ENCODE results near the gene STIM2. TPM values are rescaled to one million over a fixed set of nuclear protein-coding genes. Genes with fewer than 3 reads are reported as not detected.
"Not testable (repeated sequence)": the region's sequence is repeated elsewhere in the genome, so short reads cannot be mapped to it uniquely, and the experiment has no call there.

Gene STIM2
- polyA plus RNA-seq, 2 donors: 3.4 to 5.1 TPM

DNA sequence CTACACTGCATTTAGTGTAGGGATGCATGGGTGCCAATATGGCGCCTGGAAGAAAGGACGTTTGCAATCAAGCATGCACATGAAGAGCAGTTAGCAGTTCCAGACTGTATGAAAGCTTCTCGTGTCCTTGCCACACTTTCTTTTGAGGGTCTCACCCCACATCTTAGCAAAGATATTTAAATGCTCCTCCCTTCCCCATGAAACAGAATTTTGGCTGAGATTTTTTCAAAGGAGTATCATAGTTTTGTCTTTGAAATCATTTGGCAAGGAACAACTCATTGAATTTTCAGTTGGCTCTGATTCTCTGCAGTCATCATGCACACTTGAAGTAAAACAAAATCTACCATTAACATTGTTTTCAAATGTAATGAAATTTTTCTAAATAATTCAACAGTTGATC is 39.6 kb upstream of the STIM2 start:
- H3K9me3 ChIP-seq (ENCODE audit: control insufficient read depth in 2 of 2, insufficient read depth in 1 of 2, low read depth in 1 of 2, low read length in 1 of 2): peaks cover 0 to 5% of the 10 kb centered on the region in 2 donors
- no peaks in the 10 kb centered on the region for H3K36me3 ChIP-seq (ENCODE audit: control insufficient read depth in 2 of 2, insufficient read depth in 2 of 2, low read length in 1 of 2)
- H3K27ac ChIP-seq (ENCODE audit: low read depth in 2 of 2, low read length in 1 of 2): no peak overlapping the region
- H3K4me1 ChIP-seq (ENCODE audit: control insufficient read depth in 2 of 2, insufficient read depth in 2 of 2, low read length in 1 of 2): no peaks in the 10 kb centered on the region
- H3K4me3 ChIP-seq (ENCODE audit: low read depth in 1 of 2, low read length in 2 of 2): no peak overlapping the region
- H3K27me3 ChIP-seq (ENCODE audit: control insufficient read depth in 1 of 2, insufficient read depth in 2 of 2, low read length in 2 of 2): no peaks in the 10 kb centered on the region
- 88 to 89% methylated on average over 3 of the region's 3 CpGs for WGBS, 2 donors

DNA sequence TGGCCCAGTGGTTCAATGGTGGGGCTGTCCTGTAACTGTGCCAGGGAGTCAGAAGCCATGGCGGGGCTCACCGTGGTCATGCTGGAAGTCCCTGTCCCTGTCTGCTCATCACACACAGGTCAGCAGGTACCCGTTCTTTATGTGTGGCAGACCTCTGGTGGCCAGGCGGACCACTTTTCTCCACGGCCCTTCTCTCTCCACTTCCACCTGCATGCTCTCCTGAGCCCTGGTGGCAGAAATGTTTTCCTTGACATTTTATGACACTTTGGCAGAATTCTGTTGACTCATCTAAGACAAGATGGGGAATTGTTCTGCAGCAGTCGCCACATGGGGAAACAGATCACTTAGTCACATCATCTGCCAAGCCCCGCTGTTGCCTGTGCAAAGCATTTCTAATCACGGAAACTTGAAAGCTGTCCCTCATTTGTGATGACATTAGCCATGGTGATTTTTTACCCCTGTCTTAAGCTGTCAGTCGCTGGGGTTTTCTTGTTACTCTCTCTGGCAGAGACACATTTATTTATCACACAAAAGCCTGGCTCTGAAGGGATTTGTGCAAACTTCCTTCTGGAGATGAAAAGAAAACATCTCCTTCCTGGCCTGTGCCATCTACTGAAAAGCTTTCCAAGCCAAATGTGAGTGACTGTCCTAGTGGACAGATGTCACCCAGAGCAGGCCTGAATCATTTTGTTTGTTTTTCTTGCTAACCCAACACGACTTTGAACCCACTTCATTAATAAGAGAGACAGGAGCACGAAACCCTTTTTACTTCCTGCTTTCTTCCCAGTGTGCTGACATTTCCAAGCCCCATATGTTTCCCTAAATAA is 38.8 kb upstream of the STIM2 start:
- Histone ChIP-seq H3K27ac (ENCODE audit: low read depth in 2 of 2, low read length in 1 of 2) (no peak overlapping the region), H3K36me3 (ENCODE audit: control insufficient read depth in 2 of 2, insufficient read depth in 2 of 2, low read length in 1 of 2) (no peaks in the 10 kb centered on the region), H3K27me3 (ENCODE audit: control insufficient read depth in 1 of 2, insufficient read depth in 2 of 2, low read length in 2 of 2) (no peaks in the 10 kb centered on the region), H3K9me3 (ENCODE audit: control insufficient read depth in 2 of 2, insufficient read depth in 1 of 2, low read depth in 1 of 2, low read length in 1 of 2) (peaks cover 0 to 5% of the 10 kb centered on the region in 2 donors), H3K4me3 (ENCODE audit: low read depth in 1 of 2, low read length in 2 of 2) (no peak overlapping the region), H3K4me1 (ENCODE audit: control insufficient read depth in 2 of 2, insufficient read depth in 2 of 2, low read length in 1 of 2) (no peaks in the 10 kb centered on the region)
- 70 to 74% methylated on average over 11 of the region's 11 CpGs for WGBS, 2 donors

DNA sequence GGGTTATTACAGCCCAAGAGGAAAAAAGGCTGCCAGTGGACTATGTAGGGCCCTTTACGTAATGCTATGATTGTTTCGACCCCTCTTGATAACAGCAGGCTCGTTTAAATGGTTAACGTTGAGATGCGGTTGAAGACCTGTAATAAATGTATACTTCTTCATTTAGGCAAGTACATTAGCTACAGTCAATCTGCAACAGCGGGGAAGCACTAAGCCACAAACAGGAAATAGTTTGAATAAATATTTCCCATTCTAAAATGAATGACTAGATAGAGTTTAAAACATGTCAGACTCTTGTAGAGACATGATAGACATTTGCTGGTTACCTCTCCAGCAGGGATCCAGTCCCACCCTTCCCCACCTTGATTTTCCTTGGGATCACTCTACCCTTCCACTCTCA is 38.1 kb upstream of the STIM2 start:
- no peaks in the 10 kb centered on the region for H3K27me3 ChIP-seq (ENCODE audit: control insufficient read depth in 1 of 2, insufficient read depth in 2 of 2, low read length in 2 of 2)
- 54 to 64% methylated on average over 6 of the region's 6 CpGs for WGBS, 2 donors

DNA sequence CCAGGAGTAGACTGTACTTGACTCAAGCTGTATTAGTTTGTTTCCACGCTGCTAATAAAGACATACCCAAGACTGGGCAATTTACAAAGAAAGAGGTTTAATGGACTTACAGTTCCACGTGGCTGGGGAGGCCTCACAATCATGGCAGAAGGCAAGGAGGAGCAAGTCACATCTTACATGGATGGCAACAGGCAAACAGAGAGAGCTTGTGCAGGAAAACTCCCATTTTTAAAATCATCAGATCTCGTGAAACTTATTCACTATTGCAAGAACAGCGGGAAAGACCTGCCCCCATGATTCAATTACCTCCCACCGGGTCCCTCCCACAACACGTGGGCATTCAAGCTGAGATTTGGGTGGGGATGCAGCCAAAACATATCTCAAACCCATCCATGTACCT is 37.7 kb upstream of the STIM2 start:
- H3K4me3 ChIP-seq (ENCODE audit: low read depth in 1 of 2, low read length in 2 of 2); H3K4me1 ChIP-seq (ENCODE audit: control insufficient read depth in 2 of 2, insufficient read depth in 2 of 2, low read length in 1 of 2); H3K27ac ChIP-seq (ENCODE audit: low read depth in 2 of 2, low read length in 1 of 2); H3K27me3 ChIP-seq (ENCODE audit: control insufficient read depth in 1 of 2, insufficient read depth in 2 of 2, low read length in 2 of 2); H3K9me3 ChIP-seq (ENCODE audit: control insufficient read depth in 2 of 2, insufficient read depth in 1 of 2, low read depth in 1 of 2, low read length in 1 of 2); H3K36me3 ChIP-seq (ENCODE audit: control insufficient read depth in 2 of 2, insufficient read depth in 2 of 2, low read length in 1 of 2): not testable (repeated sequence)
- WGBS, 2 donors: 93 to 96% methylated on average over 6 of the region's 6 CpGs

More for the DNA sequence above, 38.1 kb upstream of the STIM2 start:
- no peak overlapping the region for H3K4me3 ChIP-seq (ENCODE audit: low read depth in 1 of 2, low read length in 2 of 2)
- H3K27ac ChIP-seq (ENCODE audit: low read depth in 2 of 2, low read length in 1 of 2): no peak overlapping the region
- no peaks in the 10 kb centered on the region for H3K36me3 ChIP-seq (ENCODE audit: control insufficient read depth in 2 of 2, insufficient read depth in 2 of 2, low read length in 1 of 2)
- H3K9me3 ChIP-seq (ENCODE audit: control insufficient read depth in 2 of 2, insufficient read depth in 1 of 2, low read depth in 1 of 2, low read length in 1 of 2): peaks cover 0 to 5% of the 10 kb centered on the region in 2 donors
- no peaks in the 10 kb centered on the region for H3K4me1 ChIP-seq (ENCODE audit: control insufficient read depth in 2 of 2, insufficient read depth in 2 of 2, low read length in 1 of 2)

DNA sequence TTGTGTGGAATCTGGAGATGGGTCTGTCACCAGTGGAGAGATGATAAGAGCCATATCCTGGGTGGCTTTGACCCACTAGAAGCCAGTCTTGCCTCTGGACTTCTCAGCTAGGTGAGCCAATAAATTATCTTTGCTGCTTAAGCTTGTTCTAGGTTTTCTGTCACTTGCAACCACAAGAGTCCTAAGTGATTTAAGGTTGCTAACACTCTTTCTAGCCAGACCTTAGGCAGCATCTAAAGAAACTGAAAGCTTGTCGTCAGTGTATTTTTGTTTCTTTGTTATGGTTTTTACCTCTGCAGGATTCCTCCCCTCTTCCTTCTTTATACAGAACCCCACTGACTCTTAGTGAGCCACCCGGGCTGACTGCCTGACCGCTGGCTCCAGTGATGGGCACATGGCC is 37.1 kb upstream of the STIM2 start:
- peaks cover 0 to 5% of the 10 kb centered on the region in 2 donors for H3K27me3 ChIP-seq (ENCODE audit: control insufficient read depth in 1 of 2, insufficient read depth in 2 of 2, low read length in 2 of 2)
- H3K27ac ChIP-seq (ENCODE audit: low read depth in 2 of 2, low read length in 1 of 2): no peak overlapping the region
- peaks cover 0 to 5% of the 10 kb centered on the region in 2 donors for H3K9me3 ChIP-seq (ENCODE audit: control insufficient read depth in 2 of 2, insufficient read depth in 1 of 2, low read depth in 1 of 2, low read length in 1 of 2)
- WGBS, 2 donors: 94 to 97% methylated on average over 3 of the region's 3 CpGs
- H3K4me3 ChIP-seq (ENCODE audit: low read depth in 1 of 2, low read length in 2 of 2): no peak overlapping the region
- H3K4me1 ChIP-seq (ENCODE audit: control insufficient read depth in 2 of 2, insufficient read depth in 2 of 2, low read length in 1 of 2): no peaks in the 10 kb centered on the region
- no peaks in the 10 kb centered on the region for H3K36me3 ChIP-seq (ENCODE audit: control insufficient read depth in 2 of 2, insufficient read depth in 2 of 2, low read length in 1 of 2)

DNA sequence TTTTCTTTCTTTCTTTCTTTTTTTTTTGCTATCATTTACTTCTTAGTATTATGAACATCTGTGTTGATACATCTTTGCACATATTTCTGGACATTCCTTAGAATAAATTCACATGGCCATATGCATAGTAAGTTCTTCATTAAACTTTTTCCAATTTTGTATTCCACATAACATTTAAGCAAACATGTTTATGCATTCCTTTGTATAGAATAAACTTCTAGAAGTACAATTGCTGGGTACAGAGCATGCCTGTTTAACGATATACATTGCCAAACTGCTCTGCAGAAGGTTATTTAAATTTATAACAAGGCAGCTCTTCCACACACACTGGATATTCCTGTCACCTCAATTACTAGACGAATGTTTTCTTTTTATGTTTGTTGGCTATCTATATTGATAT is 36.0 kb upstream of the STIM2 start:
- peaks cover 0 to 5% of the 10 kb centered on the region in 2 donors for H3K9me3 ChIP-seq (ENCODE audit: control insufficient read depth in 2 of 2, insufficient read depth in 1 of 2, low read depth in 1 of 2, low read length in 1 of 2)
- WGBS, 2 donors: 90 to 92% methylated on average over 2 of the region's 2 CpGs
- H3K27ac ChIP-seq (ENCODE audit: low read depth in 2 of 2, low read length in 1 of 2): no peak overlapping the region
- H3K27me3 ChIP-seq (ENCODE audit: control insufficient read depth in 1 of 2, insufficient read depth in 2 of 2, low read length in 2 of 2): peaks cover 0 to 5% of the 10 kb centered on the region in 2 donors
- no peaks in the 10 kb centered on the region for H3K4me1 ChIP-seq (ENCODE audit: control insufficient read depth in 2 of 2, insufficient read depth in 2 of 2, low read length in 1 of 2)
- no peak overlapping the region for H3K4me3 ChIP-seq (ENCODE audit: low read depth in 1 of 2, low read length in 2 of 2)
- no peaks in the 10 kb centered on the region for H3K36me3 ChIP-seq (ENCODE audit: control insufficient read depth in 2 of 2, insufficient read depth in 2 of 2, low read length in 1 of 2)

DNA sequence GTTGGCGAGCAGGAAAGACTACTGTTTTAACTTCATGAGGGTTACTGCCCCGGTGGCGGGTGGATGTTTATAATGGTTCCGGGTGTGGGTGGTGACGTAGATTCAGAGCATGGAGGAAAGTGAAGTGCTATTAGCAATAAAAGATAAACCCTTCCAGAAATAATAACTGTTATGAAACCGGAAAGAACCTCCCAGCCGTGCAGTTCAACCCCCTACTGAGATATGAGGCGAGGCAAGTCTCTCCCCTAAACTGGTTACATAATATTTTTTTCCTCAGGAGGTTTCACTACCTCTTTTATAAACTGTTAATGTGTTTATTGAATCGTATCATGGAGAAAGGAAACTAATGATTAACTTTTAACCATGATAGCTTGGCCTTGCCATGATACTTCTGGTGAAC is 33.9 kb upstream of the STIM2 start:
- Histone ChIP-seq H3K9me3 (ENCODE audit: control insufficient read depth in 2 of 2, insufficient read depth in 1 of 2, low read depth in 1 of 2, low read length in 1 of 2) (peaks cover 0 to 5% of the 10 kb centered on the region in 2 donors), H3K27me3 (ENCODE audit: control insufficient read depth in 1 of 2, insufficient read depth in 2 of 2, low read length in 2 of 2) (peaks cover 0 to 5% of the 10 kb centered on the region in 2 donors), H3K4me1 (ENCODE audit: control insufficient read depth in 2 of 2, insufficient read depth in 2 of 2, low read length in 1 of 2) (no peaks in the 10 kb centered on the region), H3K36me3 (ENCODE audit: control insufficient read depth in 2 of 2, insufficient read depth in 2 of 2, low read length in 1 of 2) (no peaks in the 10 kb centered on the region), H3K4me3 (ENCODE audit: low read depth in 1 of 2, low read length in 2 of 2) (no peak overlapping the region), H3K27ac (ENCODE audit: low read depth in 2 of 2, low read length in 1 of 2) (no peak overlapping the region)
- WGBS, 2 donors: 42 to 71% methylated on average over 9 of the region's 9 CpGs

DNA sequence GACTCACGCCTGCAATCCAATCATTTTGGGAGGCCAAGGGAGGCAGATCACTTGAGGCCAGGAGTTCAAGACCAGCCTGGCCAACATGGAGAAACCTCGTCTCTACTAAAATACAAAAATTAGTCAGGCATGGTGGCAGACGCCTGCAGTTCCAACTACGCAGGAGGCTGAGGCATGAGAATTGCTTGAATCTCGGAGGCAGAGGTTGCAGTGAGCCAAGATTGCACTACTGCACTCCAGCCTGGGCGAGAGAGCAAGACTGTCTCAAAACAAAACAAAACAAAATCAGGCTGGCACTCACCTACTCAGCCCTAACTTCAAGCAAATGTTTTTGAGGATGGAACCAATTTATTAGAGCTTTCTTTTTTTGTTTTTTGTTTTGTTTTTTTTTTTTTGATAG is 33.3 kb upstream of the STIM2 start:
- not testable (repeated sequence) for H3K27me3 ChIP-seq (ENCODE audit: control insufficient read depth in 1 of 2, insufficient read depth in 2 of 2, low read length in 2 of 2); H3K27ac ChIP-seq (ENCODE audit: low read depth in 2 of 2, low read length in 1 of 2); H3K4me1 ChIP-seq (ENCODE audit: control insufficient read depth in 2 of 2, insufficient read depth in 2 of 2, low read length in 1 of 2); H3K9me3 ChIP-seq (ENCODE audit: control insufficient read depth in 2 of 2, insufficient read depth in 1 of 2, low read depth in 1 of 2, low read length in 1 of 2); H3K36me3 ChIP-seq (ENCODE audit: control insufficient read depth in 2 of 2, insufficient read depth in 2 of 2, low read length in 1 of 2); H3K4me3 ChIP-seq (ENCODE audit: low read depth in 1 of 2, low read length in 2 of 2)
- 92 to 94% methylated on average over 6 of the region's 6 CpGs for WGBS, 2 donors

DNA sequence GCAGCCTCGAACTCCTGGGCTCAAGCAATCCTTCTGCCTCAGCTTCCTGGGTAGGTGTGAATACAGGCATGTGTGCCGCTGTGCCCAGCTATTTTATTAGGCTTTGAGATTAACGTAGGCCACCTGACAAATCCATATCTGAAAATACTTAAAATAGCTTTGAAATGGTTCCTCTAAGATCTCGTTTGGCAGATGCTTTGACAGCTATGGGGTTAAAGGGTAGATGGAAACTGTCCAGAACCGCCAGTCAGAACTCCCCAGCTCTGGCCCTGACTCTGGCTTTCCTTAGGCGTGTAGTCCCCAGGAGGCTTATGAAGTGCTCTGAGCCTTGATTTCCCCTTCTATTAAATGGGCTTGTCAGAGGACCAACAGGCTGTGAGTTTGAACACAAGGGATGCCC is 32.8 kb upstream of the STIM2 start:
- peaks cover 0 to 5% of the 10 kb centered on the region in 2 donors for H3K27me3 ChIP-seq (ENCODE audit: control insufficient read depth in 1 of 2, insufficient read depth in 2 of 2, low read length in 2 of 2)
- H3K4me3 ChIP-seq (ENCODE audit: low read depth in 1 of 2, low read length in 2 of 2): no peak overlapping the region
- WGBS, 2 donors: 70 to 90% methylated on average over 6 of the region's 6 CpGs
- no peaks in the 10 kb centered on the region for H3K4me1 ChIP-seq (ENCODE audit: control insufficient read depth in 2 of 2, insufficient read depth in 2 of 2, low read length in 1 of 2)
- H3K27ac ChIP-seq (ENCODE audit: low read depth in 2 of 2, low read length in 1 of 2): no peak overlapping the region
- H3K36me3 ChIP-seq (ENCODE audit: control insufficient read depth in 2 of 2, insufficient read depth in 2 of 2, low read length in 1 of 2): no peaks in the 10 kb centered on the region
- H3K9me3 ChIP-seq (ENCODE audit: control insufficient read depth in 2 of 2, insufficient read depth in 1 of 2, low read depth in 1 of 2, low read length in 1 of 2): peaks cover 0 to 5% of the 10 kb centered on the region in 2 donors

DNA sequence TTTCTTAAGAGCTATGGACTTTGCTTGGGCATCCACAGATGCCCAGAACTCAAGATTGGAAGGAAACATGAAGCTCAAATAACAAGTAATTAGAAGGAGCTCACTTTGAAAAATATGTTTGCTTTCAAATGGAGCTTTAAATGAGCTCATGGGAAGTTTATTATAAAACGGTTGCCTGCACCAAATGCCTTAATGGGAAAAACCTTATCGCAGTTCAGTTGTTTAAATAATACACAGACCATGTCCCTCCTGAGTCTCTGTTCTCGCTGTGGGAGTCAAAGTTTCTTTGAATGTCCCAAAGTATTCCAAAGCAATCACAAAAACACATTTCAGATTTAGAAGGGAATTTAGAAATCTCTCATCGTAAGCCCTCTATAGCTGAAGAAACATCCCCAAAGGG is 31.6 kb upstream of the STIM2 start:
- no peaks in the 10 kb centered on the region for H3K4me1 ChIP-seq (ENCODE audit: control insufficient read depth in 2 of 2, insufficient read depth in 2 of 2, low read length in 1 of 2)
- 67 to 86% methylated on average over 4 of the region's 4 CpGs for WGBS, 2 donors
- peaks cover 0 to 5% of the 10 kb centered on the region in 2 donors for H3K27me3 ChIP-seq (ENCODE audit: control insufficient read depth in 1 of 2, insufficient read depth in 2 of 2, low read length in 2 of 2)
- H3K4me3 ChIP-seq (ENCODE audit: low read depth in 1 of 2, low read length in 2 of 2): no peak overlapping the region
- H3K36me3 ChIP-seq (ENCODE audit: control insufficient read depth in 2 of 2, insufficient read depth in 2 of 2, low read length in 1 of 2): no peaks in the 10 kb centered on the region
- H3K27ac ChIP-seq (ENCODE audit: low read depth in 2 of 2, low read length in 1 of 2): no peak overlapping the region
- no peaks in the 10 kb centered on the region for H3K9me3 ChIP-seq (ENCODE audit: control insufficient read depth in 2 of 2, insufficient read depth in 1 of 2, low read depth in 1 of 2, low read length in 1 of 2)

Measured in esophagus (tissue), 2 donors.